ENCODE measurements around the gene MSX1.
A peak's percentile ranks its signal among the peaks of the same experiment; 100 is the strongest.

GRCh38 chr4:4867375-4868039 lies 8.0 kb downstream of the MSX1 start:
- no peak for TF ChIP-seq POLR2A (IDR thresholded peaks at IDR 0.05; ENCODE audit: low read depth, low read length)
- TF ChIP-seq EZH2 (IDR thresholded peaks at IDR 0.05; ENCODE audit: borderline replicate concordance, low read depth, low read length, severe bottlenecking), result peak; percentile 29
- peak in 1 of 2 donors; percentile 31 for TF ChIP-seq CTCF (IDR thresholded peaks at IDR 0.05; ENCODE audit: extremely low read depth in 1 of 2, insufficient read depth in 1 of 2, low read depth in 1 of 2, low read length in 2 of 2)
- no peak for TF ChIP-seq FOS (IDR thresholded peaks at IDR 0.05; ENCODE audit: borderline replicate concordance, insufficient read depth, low read length)
